ENCODE results near the gene OR6N1.

The OR6N1 gene

GRCh38 chr1:158720620-158721019 lies 51.4 kb downstream of the OR6N1 start, which contains the start of gene OR6K3:
OR6K3 (minus strand) TSS chr1:158720720; CDS start chr1:158718115, 2,605 bp downstream.
- no peak for FAIRE-seq
- no peak for TF ChIP-seq POLR2A (IDR thresholded peaks at IDR 0.05; ENCODE audit: low read depth, low read length)

GRCh38 chr1:158719664-158720063 lies 52.3 kb downstream of the OR6N1 start:
- no peak for TF ChIP-seq POLR2A (IDR thresholded peaks at IDR 0.05; ENCODE audit: low read depth, low read length)
- FAIRE-seq (no peak), DNase-seq (ENCODE audit: insufficient read length, low spot score) (no peak)

More at GRCh38 chr1:158720620-158721019, 51.4 kb downstream of the OR6N1 start, which contains the start of gene OR6K3:
- no peak for DNase-seq (ENCODE audit: insufficient read length, low spot score)

DNA sequence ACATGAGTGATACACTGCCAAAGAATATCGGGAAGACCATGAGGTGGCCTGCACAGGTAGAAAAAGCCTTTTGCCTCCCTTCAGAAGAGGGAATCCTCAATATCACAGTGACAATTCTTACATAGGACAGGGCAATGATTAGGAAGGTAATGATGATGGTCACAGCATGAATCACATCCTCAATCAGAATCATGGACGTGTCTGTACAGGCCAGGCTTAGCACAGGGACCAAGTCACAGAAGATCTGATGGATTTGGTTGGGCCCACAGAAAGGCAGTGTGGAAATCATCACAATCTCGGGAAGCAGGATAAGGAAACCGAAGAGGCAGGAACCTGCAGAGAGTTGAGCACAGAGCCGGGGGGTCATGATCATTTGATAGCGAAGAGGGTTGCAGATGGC lies 54.7 kb downstream of the OR6N1 start:
- FAIRE-seq (no peak), DNase-seq (ENCODE audit: insufficient read length, low spot score) (no peak)
- TF ChIP-seq POLR2A (IDR thresholded peaks at IDR 0.05; ENCODE audit: low read depth, low read length): no peak

- no peak for FAIRE-seq
- DNase-seq (ENCODE audit: insufficient read length, low spot score): no peak
- TF ChIP-seq POLR2A (IDR thresholded peaks at IDR 0.05; ENCODE audit: low read depth, low read length): no peak
Observed at GRCh38 chr1:158716335-158716734, 55.7 kb downstream of the OR6N1 start.

- FAIRE-seq: no peak
- no peak for TF ChIP-seq POLR2A (IDR thresholded peaks at IDR 0.05; ENCODE audit: low read depth, low read length)
Observed at GRCh38 chr1:158714754-158715153, 57.2 kb downstream of the OR6N1 start.

More at GRCh38 chr1:158714754-158715153, 57.2 kb downstream of the OR6N1 start:
- no peak for DNase-seq (ENCODE audit: insufficient read length, low spot score)
